Smooth muscle cell (in vitro differentiated cells): ENCODE measurements around the gene OR2F2. TPM values are rescaled to one million over a fixed set of nuclear protein-coding genes. Genes with fewer than 3 reads are reported as not detected.

Experiments used
- DNase-seq: peaks from one replicate; lab custom pipeline; 2025; ENCODE audit not compliant: unreplicated experiment; lab: John Stamatoyannopoulos, UW
- H2AFZ ChIP-seq: fragments of 200-600 bp; sonication (generic); 2 replicates; pipeline ENCODE4 v1.6.0; 2016; ENCODE audit warnings: antibody characterized with exemption, low read depth, mild to moderate bottlenecking
- H3F3A ChIP-seq: fragments of 200-600 bp; sonication (generic); 2 replicates; pipeline ENCODE4 v1.6.0; 2017; ENCODE audit warnings: antibody characterized with exemption, low read depth
- H3K27ac ChIP-seq: fragments of 200-600 bp; sonication (generic); 2 replicates; pipeline ENCODE4 v1.5.1; 2016; ENCODE audit warnings: low read depth, mild to moderate bottlenecking
- H3K27me3 ChIP-seq: fragments of 200-600 bp; sonication (generic); 2 replicates; pipeline ENCODE4 v1.6.1; 2016; ENCODE audit warnings: low read depth, mild to moderate bottlenecking
- H3K36me3 ChIP-seq: fragments of 200-600 bp; sonication (generic); 2 replicates; pipeline ENCODE4 v1.5.1; 2016; ENCODE audit warnings: low read depth
- H3K4me1 ChIP-seq: fragments of 200-600 bp; sonication (generic); 2 replicates; pipeline ENCODE4 v1.5.1; 2016; ENCODE audit warnings: low read depth
- H3K4me2 ChIP-seq: fragments of 200-600 bp; sonication (generic); 2 replicates; pipeline ENCODE4 v1.6.0; 2016; ENCODE audit warnings: mild to moderate bottlenecking
- H3K4me3 ChIP-seq: fragments of 200-600 bp; sonication (generic); 2 replicates; pipeline ENCODE4 v1.5.1; 2016; ENCODE audit warnings: mild to moderate bottlenecking
- H3K79me2 ChIP-seq: fragments of 200-600 bp; sonication (generic); 2 replicates; pipeline ENCODE4 v1.6.0; 2016; ENCODE audit warnings: low read depth, mild to moderate bottlenecking
- H3K9ac ChIP-seq: fragments of 200-600 bp; sonication (generic); 2 replicates; pipeline ENCODE4 v1.6.0; 2016; ENCODE audit warnings: low read depth
- H3K9me3 ChIP-seq: fragments of 200-600 bp; sonication (generic); replicated peaks from 2 replicates; pipeline ENCODE4 v1.5.1; 2016; ENCODE audit warnings: low read depth
- H4K20me1 ChIP-seq: fragments of 200-600 bp; sonication (generic); 2 replicates; pipeline ENCODE4 v1.6.0; 2016; ENCODE audit warnings: low read depth
- CTCF ChIP-seq: fragments of 200-600 bp; sonication (generic); IDR thresholded peaks from 2 replicates; pipeline ENCODE4 v1.5.1; 2017; ENCODE audit warnings: borderline replicate concordance, mild to moderate bottlenecking, antibody characterized with exemption; ENCODE audit not compliant: insufficient read depth, poor library complexity, severe bottlenecking
- WGBS: methylation state at CpG from one replicate; pipeline ENCODE4 v1.1.7; 2016; ENCODE audit warnings: low lambda C conversion rate; 5-methylcytosine and 5-hydroxymethylcytosine counted together
- polyA plus RNA-seq: library from polyadenylated mRNA; unstranded; fragments of >200 nt; fragmentation: Nextera tagmentation; extraction: Ambion mirVana; gene quantifications from 2 replicates; pipeline ENCODE4 v1.2.1, GENCODE V29; 2016
- total RNA-seq: library from RNA; depleted of rRNA; stranded (reverse); fragments of >200 nt; gene quantifications from 2 replicates; pipeline ENCODE4 v1.2.3, GENCODE V29; 2014

Gene OR2F2
- total and polyA plus RNA-seq, 2 experiments from 2014 or later, result not detected

GRCh38 chr7:143896667-143897066 is 38.4 kb upstream of the OR2F2 start:
- H3F3A ChIP-seq, result no peaks in the 10 kb centered on the region
- no peak overlapping the region for H3K4me3 ChIP-seq
- H3K4me2 ChIP-seq, result peak overlapping the region; percentile 2
- H2AFZ ChIP-seq, result no peak overlapping the region
- peaks cover 99% of the 10 kb centered on the region for H3K79me2 ChIP-seq
- DNase-seq, result no peak
- peaks cover 67% of the 10 kb centered on the region for H4K20me1 ChIP-seq
- H3K4me1 ChIP-seq, result peaks cover 49% of the 10 kb centered on the region
- H3K9ac ChIP-seq, result no peak overlapping the region
- no peak for TF ChIP-seq CTCF
- peak overlapping the region; percentile 29 for H3K27ac ChIP-seq
- no peaks in the 10 kb centered on the region for H3K27me3 ChIP-seq
- no peaks in the 10 kb centered on the region for H3K9me3 ChIP-seq
- H3K36me3 ChIP-seq, result no peaks in the 10 kb centered on the region

GRCh38 chr7:143898810-143899209 is 36.2 kb upstream of the OR2F2 start:
- no peaks in the 10 kb centered on the region for H3K9me3 ChIP-seq
- peaks cover 49% of the 10 kb centered on the region for H3K4me1 ChIP-seq
- TF ChIP-seq CTCF, result no peak
- H4K20me1 ChIP-seq, result peaks cover 67% of the 10 kb centered on the region
- no peak overlapping the region for H3K9ac ChIP-seq
- no peaks in the 10 kb centered on the region for H3F3A ChIP-seq
- H2AFZ ChIP-seq, result no peak overlapping the region
- H3K4me2 ChIP-seq, result peak overlapping the region; percentile 88
- no peaks in the 10 kb centered on the region for H3K27me3 ChIP-seq
- H3K36me3 ChIP-seq, result no peaks in the 10 kb centered on the region
- 100% methylated on average over 1 of the region's 1 CpG for WGBS
- DNase-seq, result no peak
- H3K4me3 ChIP-seq, result peak overlapping the region; percentile 87
- H3K27ac ChIP-seq, result peak overlapping the region; percentile 87
- peaks cover 77% of the 10 kb centered on the region for H3K79me2 ChIP-seq

- no peak for DNase-seq
- Histone ChIP-seq H3K36me3 (no peaks in the 10 kb centered on the region), H2AFZ (no peak overlapping the region), H3K4me3 (peak overlapping the region; percentile 87), H3K79me2 (peaks cover 62% of the 10 kb centered on the region), H3K27ac (peak overlapping the region; percentile 87), H3K27me3 (no peaks in the 10 kb centered on the region), H3K4me2 (peak overlapping the region; percentile 88), H3F3A (no peaks in the 10 kb centered on the region), H4K20me1 (peaks cover 60% of the 10 kb centered on the region), H3K9me3 (no peaks in the 10 kb centered on the region), H3K4me1 (peaks cover 49% of the 10 kb centered on the region), H3K9ac (peak overlapping the region; percentile 91)
- TF ChIP-seq CTCF, result no peak
- 49% methylated on average over 5 of the region's 5 CpGs for WGBS
Observed at GRCh38 chr7:143900230-143900766, 34.7 kb upstream of the OR2F2 start.

GRCh38 chr7:143901332-143901667 is 33.7 kb upstream of the OR2F2 start:
- Histone ChIP-seq H3F3A (no peaks in the 10 kb centered on the region), H3K4me1 (peaks cover 46% of the 10 kb centered on the region), H3K9ac (peak overlapping the region; percentile 91), H3K9me3 (no peaks in the 10 kb centered on the region), H3K4me3 (peak overlapping the region; percentile 87), H3K36me3 (no peaks in the 10 kb centered on the region), H3K4me2 (peak overlapping the region; percentile 88), H3K79me2 (peaks cover 52% of the 10 kb centered on the region), H3K27ac (peak overlapping the region; percentile 87), H4K20me1 (peaks cover 50% of the 10 kb centered on the region), H3K27me3 (no peaks in the 10 kb centered on the region), H2AFZ (peak overlapping the region; percentile 71)
- DNase-seq, result no peak
- 2% methylated on average over 14 of the region's 14 CpGs for WGBS
- no peak for TF ChIP-seq CTCF
